Body of pancreas (tissue), 4 donors: ENCODE data around the gene LYZL6. TPM values are rescaled to one million over a fixed set of nuclear protein-coding genes. Genes with fewer than 3 reads are reported as not detected.
A peak's percentile ranks its signal among the peaks of the same experiment; 100 is the strongest.

Experiments used
- ATAC-seq: fragments of 150-250 bp; one replicate; pipeline ENCODE4 v1.9.1; 2016
- DNase-seq, 4 donors: peaks; one replicate each; pipeline ENCODE4 v3.0.0-alpha.2; 2019
- H3K27ac ChIP-seq, 4 donors: fragments of 200-600 bp; sonication (generic); 1 replicate in 3 of 4; 2 replicates in 1 of 4; pipeline versions ENCODE4 v1.5.1 to v1.6.1; 2016 to 2019; ENCODE audit warnings: mild to moderate bottlenecking in 1 of 4, mixed read lengths in 1 of 4, moderate library complexity in 1 of 4
- H3K27me3 ChIP-seq, 2 donors: fragments of 200-600 bp; sonication (generic); one replicate each; pipeline ENCODE4 v1.6.0; 2016; ENCODE audit warnings: mild to moderate bottlenecking in 1 of 2
- H3K36me3 ChIP-seq, 2 donors: fragments of 200-600 bp; sonication (generic); replicated peaks in 1 of 2; 2 replicates each; pipeline ENCODE4 v1.5.1; 2016; ENCODE audit warnings: low read depth in 2 of 2; ENCODE audit not compliant: insufficient read depth in 1 of 2
- H3K4me1 ChIP-seq: fragments of 200-600 bp; sonication (generic); one replicate; pipeline ENCODE4 v1.6.0; 2016
- H3K4me3 ChIP-seq, 2 donors: fragments of 200-600 bp; sonication (generic); 1 replicate in 1 of 2; 2 replicates in 1 of 2; pipeline ENCODE4 v1.5.1; 2016 to 2019
- H3K9me3 ChIP-seq, 3 donors: fragments of 200-600 bp; sonication (generic); 1 replicate in 2 of 3; 2 replicates in 1 of 3; pipeline ENCODE4 v1.5.1; 2016
- CTCF ChIP-seq, 7 experiments: fragments of 450-650 bp in 4 of 7; fragments of 200-600 bp in 3 of 7; sonication (generic) in 3 of 7; IDR thresholded peaks; one replicate each; pipeline ENCODE4 v1.5.1; 2016 to 2019; ENCODE audit warnings: antibody characterized with exemption in 7 of 7
- POLR2A ChIP-seq, 3 donors: fragments of 450-650 bp; IDR thresholded peaks; one replicate each; pipeline ENCODE4 v1.6.1; 2016; ENCODE audit warnings: antibody characterized with exemption in 3 of 3, mild to moderate bottlenecking in 2 of 3
- WGBS, 2 donors: methylation state at CpG; one replicate each; pipeline ENCODE4 v1.1.5; 2017; 5-methylcytosine and 5-hydroxymethylcytosine counted together
- intact Hi-C: fragments of 100-400 bp; cut with DNase I; formaldehyde crosslinking; loops from one replicate; pipeline ENCODE4 v1.15.1; 2023
- small RNA-seq: library from RNA; depleted of rRNA; stranded (forward); fragments of <200 nt; gene quantifications from one replicate; pipeline ENCODE3, GENCODE V24; 2016
- total RNA-seq, 2 donors: library from RNA; depleted of rRNA; stranded (reverse); fragments of >200 nt; gene quantifications; one replicate each; pipeline ENCODE4 v1.1.0, GENCODE V29; 2016

Gene LYZL6
- total RNA-seq, 2 donors from 2014 or later = not detected

GRCh38 chr17:35891269-35891668 is 52.2 kb downstream of the LYZL6 start:
- no peaks in the 10 kb centered on the region for H3K4me1 ChIP-seq
- DNase-seq = no peak
- intact Hi-C loops = no loop called here
- H3K27me3 ChIP-seq = no peaks in the 10 kb centered on the region
- no peaks in the 10 kb centered on the region for H3K9me3 ChIP-seq
- no peak overlapping the region for H3K27ac ChIP-seq
- no peak overlapping the region for H3K4me3 ChIP-seq
- ATAC-seq = no peak
- no peaks in the 10 kb centered on the region for H3K36me3 ChIP-seq
- TF ChIP-seq CTCF (IDR thresholded peaks at IDR 0.05) (no peak), POLR2A (IDR thresholded peaks at IDR 0.05) (no peak)
- WGBS, 2 donors = 78 to 85% methylated on average over 4 of the region's 4 CpGs

- H3K36me3 ChIP-seq = no peaks in the 10 kb centered on the region
- intact Hi-C loops = no loop called here
- no peak overlapping the region for H3K4me3 ChIP-seq
- no peaks in the 10 kb centered on the region for H3K9me3 ChIP-seq
- H3K4me1 ChIP-seq = no peaks in the 10 kb centered on the region
- DNase-seq (peak; percentile 13 to 50 (median 24)), ATAC-seq (no peak)
- no peak overlapping the region for H3K27ac ChIP-seq
- TF ChIP-seq CTCF (IDR thresholded peaks at IDR 0.05) = no peak
- TF ChIP-seq POLR2A (IDR thresholded peaks at IDR 0.05) = no peak
- WGBS, 2 donors = 46% methylated on average over 4 of the region's 4 CpGs; no CpG with 5 or more reads in 1 of the 2 donors
- no peaks in the 10 kb centered on the region for H3K27me3 ChIP-seq
Observed at GRCh38 chr17:35890774-35891155, 52.7 kb downstream of the LYZL6 start.

GRCh38 chr17:35889818-35890773 is 53.4 kb downstream of the LYZL6 start:
- WGBS, 2 donors = 67 to 90% methylated on average over 2 of the region's 2 CpGs
- Histone ChIP-seq H3K27me3 (no peaks in the 10 kb centered on the region), H3K27ac (peak overlapping the region in 2 of 4 donors; percentile 49 to 65), H3K4me3 (no peak overlapping the region), H3K4me1 (no peaks in the 10 kb centered on the region), H3K36me3 (no peaks in the 10 kb centered on the region), H3K9me3 (no peaks in the 10 kb centered on the region)
- TF ChIP-seq POLR2A (IDR thresholded peaks at IDR 0.05) (no peak), CTCF (IDR thresholded peaks at IDR 0.05) (no peak)
- intact Hi-C loops = no loop called here
- peak in 2 of 4 donors; percentile 36 to 41 for DNase-seq
- ATAC-seq = no peak

GRCh38 chr17:35889241-35889640 is 54.3 kb downstream of the LYZL6 start:
- ATAC-seq = no peak
- Histone ChIP-seq H3K36me3 (no peaks in the 10 kb centered on the region), H3K4me3 (no peak overlapping the region), H3K27ac (no peak overlapping the region), H3K27me3 (no peaks in the 10 kb centered on the region), H3K9me3 (no peaks in the 10 kb centered on the region), H3K4me1 (no peaks in the 10 kb centered on the region)
- intact Hi-C loops = no loop called here
- no peak for DNase-seq
- 80 to 83% methylated on average over 1 to 2 of the region's 2 CpGs for WGBS, 2 donors
- no peak for TF ChIP-seq POLR2A (IDR thresholded peaks at IDR 0.05)
- no peak for TF ChIP-seq CTCF (IDR thresholded peaks at IDR 0.05)

Small RNA genes within 50 kb of the gene (small RNA-seq; reads per million reads assigned to genes)
- 41.1 reads per million, percentile 95 among the genes with 10 or more reads in this experiment for gene RF00100

Other genes starting within 250 kb of the LYZL6 start
- gene RASL10B, start 212.1 kb downstream of the LYZL6 start, total RNA-seq = 10 to 100 TPM in 1 of 2 donors, 1 to 10 TPM in 1; 8.8 to 17.8 TPM
- not detected for gene GAS2L2, start 190.5 kb downstream of the LYZL6 start, total RNA-seq
- not detected for gene C17orf50, start 182.8 kb downstream of the LYZL6 start, total RNA-seq
- gene MMP28, start 148.1 kb downstream of the LYZL6 start, total RNA-seq = 10 to 100 TPM in 1 of 2 donors, 1 to 10 TPM in 1; 8.3 to 15.2 TPM
- 10 to 100 TPM; 47.7 to 51.1 TPM for gene TAF15, start 134.2 kb downstream of the LYZL6 start, total RNA-seq
- gene HEATR9, start 74.8 kb downstream of the LYZL6 start, total RNA-seq = not detected
- gene CCL5, start 63.4 kb downstream of the LYZL6 start, total RNA-seq = 1 to 10 TPM in 1 of 2 donors, under 1 TPM in 1; 0.66 to 4.9 TPM
- not detected for gene RDM1, start 12.9 kb downstream of the LYZL6 start, total RNA-seq
- gene CCL16, start 37.8 kb upstream of the LYZL6 start, total RNA-seq = under 1 TPM in 1 of 2 donors, not detected in 1; 0.78 TPM
- gene CCL14, start 43.0 kb upstream of the LYZL6 start, total RNA-seq = 1 to 10 TPM; 6.0 to 9.9 TPM
- 1 to 10 TPM in 1 of 2 donors, not detected in 1; 1.0 TPM for gene CCL15, start 57.8 kb upstream of the LYZL6 start, total RNA-seq
- gene CCL23, start 74.3 kb upstream of the LYZL6 start, total RNA-seq = 1 to 10 TPM in 1 of 2 donors, not detected in 1; 2.6 TPM
- gene CCL18, start 120.6 kb upstream of the LYZL6 start, total RNA-seq = not detected
- gene CCL3, start 146.4 kb upstream of the LYZL6 start, total RNA-seq = not detected
- gene CCL4, start 160.1 kb upstream of the LYZL6 start, total RNA-seq = not detected
- not detected for gene TBC1D3B, start 232.9 kb upstream of the LYZL6 start, total RNA-seq